ENCODE measurements around the gene INCA1.
"Not testable (repeated sequence)": the region's sequence is repeated elsewhere in the genome, so short reads cannot be mapped to it uniquely, and the experiment has no call there.

INCA1 gene

DNA sequence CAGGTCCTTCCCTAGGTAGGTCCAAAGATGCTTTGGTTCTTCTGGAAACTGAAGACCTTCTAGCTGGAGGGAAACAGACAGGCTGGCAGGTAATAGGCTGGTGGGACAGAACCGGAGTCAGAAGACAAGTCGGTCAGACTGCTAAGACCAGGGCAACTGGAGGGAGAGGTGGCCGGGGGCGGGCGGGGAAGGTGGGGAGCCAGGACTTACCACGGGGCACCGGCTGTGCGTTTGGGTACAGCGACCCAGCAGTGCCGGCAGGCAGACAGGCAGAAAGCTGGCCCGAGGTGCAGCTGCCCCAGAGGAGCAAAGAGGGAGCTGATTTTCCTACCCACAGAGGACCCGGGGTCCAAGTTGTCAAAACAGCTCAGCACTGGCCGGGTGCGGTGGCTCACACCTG is 37.3 kb upstream of the INCA1 start:
- no peak overlapping the region for H3K4me3 ChIP-seq (ENCODE audit: low read depth, low read length)
- TF ChIP-seq, protein P1, sequence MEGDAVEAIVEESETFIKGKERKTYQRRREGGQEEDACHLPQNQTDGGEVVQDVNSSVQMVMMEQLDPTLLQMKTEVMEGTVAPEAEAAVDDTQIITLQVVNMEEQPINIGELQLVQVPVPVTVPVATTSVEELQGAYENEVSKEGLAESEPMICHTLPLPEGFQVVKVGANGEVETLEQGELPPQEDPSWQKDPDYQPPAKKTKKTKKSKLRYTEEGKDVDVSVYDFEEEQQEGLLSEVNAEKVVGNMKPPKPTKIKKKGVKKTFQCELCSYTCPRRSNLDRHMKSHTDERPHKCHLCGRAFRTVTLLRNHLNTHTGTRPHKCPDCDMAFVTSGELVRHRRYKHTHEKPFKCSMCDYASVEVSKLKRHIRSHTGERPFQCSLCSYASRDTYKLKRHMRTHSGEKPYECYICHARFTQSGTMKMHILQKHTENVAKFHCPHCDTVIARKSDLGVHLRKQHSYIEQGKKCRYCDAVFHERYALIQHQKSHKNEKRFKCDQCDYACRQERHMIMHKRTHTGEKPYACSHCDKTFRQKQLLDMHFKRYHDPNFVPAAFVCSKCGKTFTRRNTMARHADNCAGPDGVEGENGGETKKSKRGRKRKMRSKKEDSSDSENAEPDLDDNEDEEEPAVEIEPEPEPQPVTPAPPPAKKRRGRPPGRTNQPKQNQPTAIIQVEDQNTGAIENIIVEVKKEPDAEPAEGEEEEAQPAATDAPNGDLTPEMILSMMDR (IDR thresholded peaks at IDR 0.05; ENCODE audit: low read depth, low read length): no peak

DNA sequence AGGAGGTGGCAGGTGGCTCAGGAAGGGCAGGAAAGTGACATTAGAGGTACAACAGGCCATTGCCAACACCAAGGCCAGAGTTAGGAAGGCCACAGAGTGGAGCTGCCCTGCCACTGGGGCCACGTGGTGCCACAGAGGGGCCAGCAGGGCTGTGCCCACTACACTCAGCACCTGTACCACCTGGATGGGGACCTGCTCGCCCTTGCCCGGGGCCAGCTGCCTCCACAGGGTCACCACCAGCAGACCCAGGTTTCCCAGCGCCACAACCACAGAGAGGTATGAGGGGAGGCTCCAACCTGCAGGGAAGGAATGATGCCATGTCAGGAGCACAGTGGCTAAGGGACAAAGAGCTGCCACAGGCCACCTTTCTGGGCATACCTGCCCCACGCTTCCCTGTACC is 36.7 kb upstream of the INCA1 start:
- no peak overlapping the region for H3K4me3 ChIP-seq (ENCODE audit: low read depth, low read length)
- TF ChIP-seq, protein P1 (IDR thresholded peaks at IDR 0.05; ENCODE audit: low read depth, low read length): no peak

DNA sequence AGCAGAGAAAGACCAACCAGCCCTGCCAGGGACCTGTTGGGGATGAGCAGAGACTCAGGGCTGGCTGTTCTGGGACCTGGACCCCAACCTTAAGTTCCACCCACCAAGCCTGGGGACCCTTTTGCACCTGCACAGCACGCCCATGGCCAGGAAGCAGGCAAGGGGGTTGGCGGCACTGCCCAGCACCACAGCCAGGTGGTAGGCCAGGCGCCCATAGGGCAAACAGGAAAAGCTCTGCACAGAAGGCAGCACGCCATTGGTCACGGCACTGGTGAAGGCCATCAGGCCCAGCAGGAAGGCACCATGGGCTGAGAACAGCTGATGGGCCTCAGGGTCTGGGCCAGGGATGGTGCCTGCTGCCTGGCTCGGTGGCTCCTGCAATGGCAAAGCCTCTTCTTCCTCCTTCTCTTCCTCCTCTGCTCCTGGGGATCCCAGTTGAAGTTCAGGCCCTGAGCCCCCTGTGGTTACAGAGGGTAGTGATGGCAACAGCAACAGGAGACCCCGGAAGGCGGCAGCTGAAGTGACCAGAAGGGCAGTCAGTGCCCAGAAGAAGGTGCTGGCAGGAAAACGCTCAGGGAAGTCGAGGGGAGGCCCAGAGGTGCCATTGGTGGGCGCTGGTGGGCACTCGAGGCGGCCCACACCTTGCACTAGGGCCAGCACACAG is 36.2 kb upstream of the INCA1 start:
- TF ChIP-seq, protein P1 (IDR thresholded peaks at IDR 0.05; ENCODE audit: low read depth, low read length): no peak
- H3K4me3 ChIP-seq (ENCODE audit: low read depth, low read length): no peak overlapping the region

DNA sequence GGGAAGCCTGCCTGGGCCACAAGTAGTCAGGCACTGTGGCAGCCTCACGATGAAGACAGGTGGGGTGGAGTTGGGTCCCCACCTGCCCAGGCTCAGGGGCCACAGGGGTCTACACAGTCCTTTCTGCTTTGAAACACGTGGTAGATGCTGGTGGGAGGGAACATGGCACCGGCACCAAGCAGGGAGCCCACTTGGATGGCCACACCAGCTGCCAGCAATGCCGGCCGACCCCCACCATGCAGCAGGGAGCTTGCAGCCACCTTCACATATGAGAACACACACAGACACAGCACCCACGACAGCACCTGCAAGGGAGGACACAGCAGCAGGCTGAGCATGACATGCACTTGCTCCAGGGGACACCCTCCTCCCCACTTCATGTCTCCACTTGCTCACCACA is 35.5 kb upstream of the INCA1 start:
- TF ChIP-seq, protein P1 (IDR thresholded peaks at IDR 0.05; ENCODE audit: low read depth, low read length): no peak
- H3K4me3 ChIP-seq (ENCODE audit: low read depth, low read length): no peak overlapping the region

DNA sequence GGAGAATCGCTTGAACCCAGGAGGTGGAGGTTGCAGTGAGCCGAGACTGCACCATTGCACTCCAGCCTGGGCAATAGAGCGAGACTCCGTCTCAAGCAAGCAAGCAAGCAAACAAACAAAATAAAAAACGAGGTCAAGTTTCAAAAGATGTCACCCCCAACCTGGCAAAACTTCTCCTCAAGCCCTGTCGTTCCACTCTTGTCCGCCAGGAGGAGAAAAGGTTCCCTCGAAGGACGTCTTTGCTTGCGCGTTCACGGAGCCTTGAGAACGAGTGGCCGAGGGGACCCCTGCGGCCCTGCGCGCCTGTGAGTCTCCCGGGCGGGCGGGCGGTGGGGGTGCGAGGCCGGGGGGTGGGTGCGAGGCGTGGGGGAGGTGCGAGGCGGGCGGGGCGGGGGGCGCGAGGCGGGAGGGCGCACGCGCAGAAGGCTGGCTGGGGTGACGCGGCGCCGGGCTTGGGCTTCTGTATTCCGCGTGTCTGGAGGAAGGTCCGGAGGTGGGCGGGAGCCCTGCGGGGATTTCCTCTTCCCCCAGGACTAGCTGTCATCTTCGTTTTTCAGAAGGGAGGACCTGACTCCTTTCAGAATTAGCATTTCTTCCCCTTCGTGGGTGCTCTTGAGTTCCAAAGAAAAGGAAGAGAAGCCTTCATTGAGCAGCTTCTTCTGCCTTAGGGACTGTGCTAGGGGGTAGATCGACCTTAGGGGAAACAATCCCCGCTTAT is 34.2 kb upstream of the INCA1 start:
- TF ChIP-seq, protein P1 (IDR thresholded peaks at IDR 0.05; ENCODE audit: low read depth, low read length): peak; percentile 82

DNA sequence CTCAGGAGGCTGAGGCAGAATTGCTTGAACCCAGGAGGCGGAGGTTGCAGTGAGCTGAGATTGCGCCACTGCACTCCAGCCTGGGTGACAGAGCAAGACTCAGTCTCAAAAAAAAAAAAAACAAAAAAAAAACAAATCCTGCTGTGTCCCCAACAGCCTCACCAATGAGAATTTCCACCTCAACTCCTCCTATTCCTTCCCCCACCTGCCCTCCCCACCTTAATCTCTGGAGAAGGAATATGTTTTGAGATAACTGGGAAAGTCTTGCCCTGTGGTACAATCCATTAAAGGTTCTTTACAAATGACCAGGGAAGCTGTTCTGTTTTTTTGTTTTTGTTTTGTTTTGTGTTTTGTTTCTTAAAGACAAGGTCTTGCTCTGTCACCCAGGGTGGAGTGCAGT is 32.8 kb upstream of the INCA1 start:
- not testable (repeated sequence) for H3K4me3 ChIP-seq (ENCODE audit: low read depth, low read length)

More for the DNA sequence above, 34.2 kb upstream of the INCA1 start:
- peak overlapping the region; percentile 47 for H3K4me3 ChIP-seq (ENCODE audit: low read depth, low read length)

DNA sequence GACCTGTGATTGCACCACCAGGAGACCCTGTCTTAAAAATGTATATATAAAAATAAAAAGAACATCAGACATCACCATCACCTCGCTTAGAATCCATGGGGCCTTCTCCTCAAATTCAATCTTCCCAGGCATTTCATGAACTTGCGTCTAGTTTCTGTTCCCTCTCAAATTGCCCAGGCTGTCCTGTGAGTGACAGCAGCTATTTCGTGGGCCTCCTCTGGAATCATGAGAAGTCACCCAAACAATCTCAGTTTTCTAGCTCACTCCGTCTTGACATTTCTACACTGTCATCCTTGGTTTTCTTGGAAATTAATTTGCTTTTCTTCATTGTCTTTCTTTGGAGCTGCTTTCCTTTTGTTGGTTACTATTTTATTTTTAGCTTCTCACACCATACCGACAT is 30.6 kb upstream of the INCA1 start:
- TF ChIP-seq, protein P1 (IDR thresholded peaks at IDR 0.05; ENCODE audit: low read depth, low read length): no peak
- H3K4me3 ChIP-seq (ENCODE audit: low read depth, low read length): no peak overlapping the region

Data from WI38 (cell line).